GM12878 (cell line): Measurements from ENCODE around the gene SURF2.
"Not testable (repeated sequence)": the region's sequence is repeated elsewhere in the genome, so short reads cannot be mapped to it uniquely, and the experiment has no call there.

ENCODE experiments used
- CHD1 ChIP-seq: IDR thresholded peaks from 2 replicates; pipeline ENCODE4 v1.6.1; 2012; ENCODE audit warnings: low read depth, low read length, improper control_type of control experiment
- MYC ChIP-seq: IDR thresholded peaks from 2 replicates; pipeline ENCODE4 v1.6.1; 2011; ENCODE audit warnings: mild to moderate bottlenecking, low read length, moderate library complexity, inconsistent platforms; ENCODE audit not compliant: insufficient read depth, insufficient replicate concordance, insufficient read length, severe bottlenecking
- POLR2A ChIP-seq: IDR thresholded peaks from 2 replicates; pipeline ENCODE4 v1.6.1; 2011; ENCODE audit warnings: low read depth, mild to moderate bottlenecking, low read length
- TF ChIP-seq, protein P1 (sequence below): IDR thresholded peaks from 2 replicates; pipeline ENCODE4 v1.6.1; 2011; ENCODE audit warnings: borderline replicate concordance, low read depth, mild to moderate bottlenecking, moderate library complexity, mixed read lengths, low read length; ENCODE audit not compliant: insufficient read depth; ENCODE audit errors: extremely low read length

DNA sequence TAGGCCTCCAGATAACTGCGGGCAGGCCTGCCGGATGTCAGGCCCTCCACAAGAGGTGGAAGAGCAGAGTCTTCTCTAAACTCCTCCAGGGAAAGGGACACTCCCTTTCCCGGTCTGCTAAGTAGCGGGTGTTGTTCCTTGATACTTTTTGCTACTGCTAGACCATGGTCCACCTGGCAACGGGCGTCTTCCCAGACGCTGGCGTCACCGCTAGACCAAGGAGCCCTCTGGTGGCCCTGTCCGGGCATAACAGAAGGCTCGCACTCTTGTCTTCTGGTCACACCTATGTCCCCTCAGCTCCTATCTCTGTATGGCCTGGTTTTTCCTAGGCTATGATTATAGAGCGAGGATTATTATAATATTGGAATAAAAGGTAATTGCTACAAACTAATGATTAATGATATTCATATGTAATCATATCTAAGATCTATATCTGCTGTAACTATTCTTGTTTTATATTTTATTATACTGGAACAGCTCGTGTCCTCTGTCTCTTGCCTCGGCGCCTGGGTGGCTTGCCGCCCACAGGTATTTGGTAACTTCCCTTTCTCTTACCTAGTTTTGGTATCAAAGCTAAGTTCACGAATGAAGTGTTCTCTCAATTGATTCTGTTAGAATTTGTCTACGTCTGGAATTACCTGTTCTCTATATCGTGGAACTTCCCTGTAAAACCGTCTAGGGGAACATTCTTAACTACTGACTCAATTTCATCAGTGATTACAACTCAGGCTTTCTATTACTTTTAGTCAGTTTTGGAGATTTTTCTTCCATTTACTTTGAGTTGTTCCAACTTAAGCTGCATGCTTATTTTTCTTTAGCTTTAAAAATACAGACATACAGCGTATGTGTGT is 26.8 kb upstream of the SURF2 start:
- TF ChIP-seq POLR2A, CHD1, MYC: not testable (repeated sequence)
- TF ChIP-seq, protein P1, sequence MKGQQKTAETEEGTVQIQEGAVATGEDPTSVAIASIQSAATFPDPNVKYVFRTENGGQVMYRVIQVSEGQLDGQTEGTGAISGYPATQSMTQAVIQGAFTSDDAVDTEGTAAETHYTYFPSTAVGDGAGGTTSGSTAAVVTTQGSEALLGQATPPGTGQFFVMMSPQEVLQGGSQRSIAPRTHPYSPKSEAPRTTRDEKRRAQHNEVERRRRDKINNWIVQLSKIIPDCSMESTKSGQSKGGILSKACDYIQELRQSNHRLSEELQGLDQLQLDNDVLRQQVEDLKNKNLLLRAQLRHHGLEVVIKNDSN, result not testable (repeated sequence)
